ENCODE measurements around the gene NANOG.
A peak's percentile ranks its signal among the peaks of the same experiment; 100 is the strongest.
"Not testable (repeated sequence)": the region's sequence is repeated elsewhere in the genome, so short reads cannot be mapped to it uniquely, and the experiment has no call there.

Gene NANOG

GRCh38 chr12:7806319-7806718 lies 17.1 kb downstream of the NANOG start:
- DNase-seq: not testable (repeated sequence)

GRCh38 chr12:7806863-7807487 lies 17.8 kb downstream of the NANOG start:
- peak; percentile 73 for DNase-seq

GRCh38 chr12:7825754-7826153 lies 36.6 kb downstream of the NANOG start:
- not testable (repeated sequence) for DNase-seq

GRCh38 chr12:7829737-7830136 lies 40.5 kb downstream of the NANOG start:
- not testable (repeated sequence) for DNase-seq

- no peak for DNase-seq
Measured at GRCh38 chr12:7832059-7832696, 43.0 kb downstream of the NANOG start.

GRCh38 chr12:7833201-7833600 lies 44.0 kb downstream of the NANOG start:
- DNase-seq: not testable (repeated sequence)

- no peak for DNase-seq
Measured at GRCh38 chr12:7833831-7834230, 44.6 kb downstream of the NANOG start.

GRCh38 chr12:7834701-7835100 lies 45.5 kb downstream of the NANOG start:
- no peak for DNase-seq

GRCh38 chr12:7835116-7835515 lies 45.9 kb downstream of the NANOG start:
- DNase-seq: no peak

GRCh38 chr12:7835766-7836165 lies 46.6 kb downstream of the NANOG start:
- no peak for DNase-seq

- DNase-seq: no peak
Measured at GRCh38 chr12:7837366-7837765, 48.2 kb downstream of the NANOG start.

- DNase-seq: not testable (repeated sequence)
Measured at GRCh38 chr12:7839226-7839625, 50.0 kb downstream of the NANOG start.

GRCh38 chr12:7839848-7840247 lies 50.6 kb downstream of the NANOG start:
- DNase-seq: not testable (repeated sequence)

- DNase-seq: not testable (repeated sequence)
Measured at GRCh38 chr12:7842444-7842843, 53.2 kb downstream of the NANOG start.

GRCh38 chr12:7843149-7843548 lies 53.9 kb downstream of the NANOG start:
- DNase-seq: not testable (repeated sequence)

GRCh38 chr12:7843583-7843982 lies 54.4 kb downstream of the NANOG start:
- not testable (repeated sequence) for DNase-seq

GRCh38 chr12:7844116-7844515 lies 54.9 kb downstream of the NANOG start:
- DNase-seq: no peak

- not testable (repeated sequence) for DNase-seq
Measured at GRCh38 chr12:7847226-7848097, 58.3 kb downstream of the NANOG start.

- DNase-seq: not testable (repeated sequence)
Measured at GRCh38 chr12:7848098-7848422, 58.9 kb downstream of the NANOG start.

Data from right forelimb (tissue), 1 donor.